HG02588 (cell line): ENCODE data around the gene GP1BA.

Experiments
- ATAC-seq: cut with Tn5 transposase; IDR thresholded peaks from one replicate; pipeline ENCODE4 v1.9.1; 2021; ENCODE audit warnings: mild to moderate bottlenecking, moderate library complexity; ENCODE audit not compliant: unreplicated experiment

GP1BA gene

DNA sequence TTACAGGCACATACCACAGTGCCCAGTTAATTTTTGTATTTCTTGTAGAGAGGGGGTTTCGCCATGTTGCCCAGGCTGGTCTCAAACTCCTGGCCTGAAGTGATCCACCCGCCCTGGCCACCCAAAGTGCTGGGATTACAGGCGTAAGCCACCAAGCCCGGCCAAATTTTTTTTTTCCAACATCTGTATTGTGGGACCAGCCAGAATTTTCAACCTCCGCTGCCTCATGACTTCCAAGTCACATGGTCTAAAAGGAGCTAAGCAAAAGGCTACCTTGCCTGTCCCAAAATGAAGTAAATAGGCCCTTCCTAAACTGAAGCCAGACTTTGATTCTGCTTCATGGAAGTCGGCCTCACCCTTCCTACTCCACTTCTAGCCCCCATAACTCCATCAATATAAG, 39.7 kb downstream of the GP1BA start:
- ATAC-seq = no peak

DNA sequence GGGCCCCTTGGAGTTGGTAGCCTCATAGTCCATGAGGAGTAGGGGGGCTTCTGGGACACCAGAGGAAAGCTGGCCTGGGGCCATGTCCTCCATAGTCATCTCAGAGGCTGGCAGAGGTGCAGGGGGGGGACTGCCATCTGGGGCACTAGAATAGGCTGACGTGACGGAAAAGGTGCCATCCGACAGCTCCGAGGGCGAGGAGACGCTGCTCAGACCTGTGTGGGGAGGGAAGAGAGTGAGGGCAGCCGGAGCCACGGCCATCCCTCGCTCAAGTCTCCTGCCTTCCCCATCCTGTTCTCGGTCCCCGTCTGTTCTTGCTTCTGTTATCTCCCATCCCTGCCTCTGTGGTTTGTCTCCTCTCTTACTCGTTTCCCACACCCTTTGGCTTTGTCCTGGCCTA, 40.2 kb downstream of the GP1BA start:
- ATAC-seq = no peak

DNA sequence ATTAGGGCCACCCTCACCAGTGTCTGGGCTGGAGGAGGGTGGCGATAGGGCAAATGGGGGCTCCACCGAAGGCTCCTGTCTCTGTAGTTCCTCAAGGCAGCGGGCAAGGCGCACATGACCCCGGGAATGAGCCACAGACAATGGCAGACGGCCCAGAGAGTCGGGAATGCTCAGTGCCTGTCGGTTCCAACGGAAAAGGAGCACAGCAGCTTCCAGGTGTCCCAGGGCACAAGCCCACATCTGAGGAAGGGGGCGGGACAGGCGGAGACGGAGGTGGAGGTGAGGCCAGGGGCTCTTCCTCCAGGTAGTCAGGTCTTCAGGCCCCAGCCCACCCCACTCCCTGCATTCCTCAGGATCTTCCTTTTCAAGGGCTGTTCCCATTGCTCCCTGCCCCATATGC, 40.7 kb downstream of the GP1BA start:
- ATAC-seq = no peak

DNA sequence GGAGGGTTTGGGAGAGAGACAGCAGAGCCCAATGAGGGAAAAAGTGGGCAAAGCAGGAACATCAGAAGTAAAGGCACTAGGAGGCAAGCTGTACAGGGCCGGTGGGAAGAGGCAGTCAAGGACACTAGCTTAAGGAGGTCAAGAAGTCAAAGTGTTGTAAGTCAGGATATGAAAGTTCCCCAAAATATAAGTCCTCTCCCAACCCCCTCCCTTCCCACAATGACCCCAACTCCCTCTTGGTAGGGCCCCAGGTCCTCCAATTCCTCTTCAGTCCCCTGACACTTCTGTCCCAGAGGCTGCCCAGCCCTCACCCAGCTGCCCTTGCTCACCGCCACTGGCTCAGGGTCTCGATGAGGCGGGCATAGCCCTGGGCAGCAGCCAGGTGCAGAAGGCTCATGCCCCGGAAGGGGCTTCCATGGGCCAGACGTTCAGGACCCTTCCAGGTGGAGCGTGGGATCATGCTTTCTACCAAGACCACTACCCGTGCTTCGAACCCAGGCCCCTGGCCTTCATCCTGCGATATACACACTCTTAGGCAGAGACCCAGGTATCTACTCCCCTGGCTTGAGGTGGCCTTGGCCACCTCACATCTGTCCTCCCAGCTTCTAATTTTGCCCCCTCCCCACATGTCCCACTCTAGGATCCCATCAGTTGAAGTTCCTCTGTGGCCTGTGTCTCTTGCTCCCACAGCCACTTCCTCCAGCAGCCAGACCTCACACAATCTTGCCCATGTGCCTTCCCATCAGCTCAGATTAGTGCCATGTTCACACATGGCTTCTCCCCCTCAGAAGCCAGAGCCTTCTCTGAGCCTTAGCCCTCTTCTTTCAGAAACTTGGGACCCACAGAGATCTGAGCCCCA, 41.4 kb downstream of the GP1BA start:
- no peak for ATAC-seq

DNA sequence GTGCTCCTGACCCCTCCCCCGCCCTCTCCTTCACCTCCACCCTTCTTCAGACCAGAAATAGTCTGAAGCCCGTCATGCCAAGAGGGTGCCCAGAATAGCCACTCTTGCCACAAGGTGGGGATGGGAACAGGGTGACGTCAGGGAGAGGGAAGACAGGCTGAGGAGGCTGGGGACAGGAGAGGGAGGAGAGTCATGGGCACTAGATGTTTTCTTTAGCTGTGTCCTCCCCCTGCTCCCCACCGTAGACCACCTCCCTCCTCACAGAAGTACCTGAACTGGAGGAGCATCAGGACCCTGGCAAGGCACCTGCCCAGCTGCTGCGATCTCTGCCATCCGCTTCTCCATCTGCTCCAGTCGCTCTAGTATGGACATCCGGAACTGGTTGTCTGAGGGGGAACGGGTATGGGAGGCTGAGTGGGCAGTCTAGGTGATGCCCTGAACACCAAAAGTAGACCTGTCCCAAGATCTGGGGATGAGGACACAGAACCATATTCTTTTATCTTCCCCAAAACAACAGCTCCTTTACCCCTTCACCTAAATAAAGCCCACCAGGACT, 42.1 kb downstream of the GP1BA start:
- ATAC-seq = no peak

DNA sequence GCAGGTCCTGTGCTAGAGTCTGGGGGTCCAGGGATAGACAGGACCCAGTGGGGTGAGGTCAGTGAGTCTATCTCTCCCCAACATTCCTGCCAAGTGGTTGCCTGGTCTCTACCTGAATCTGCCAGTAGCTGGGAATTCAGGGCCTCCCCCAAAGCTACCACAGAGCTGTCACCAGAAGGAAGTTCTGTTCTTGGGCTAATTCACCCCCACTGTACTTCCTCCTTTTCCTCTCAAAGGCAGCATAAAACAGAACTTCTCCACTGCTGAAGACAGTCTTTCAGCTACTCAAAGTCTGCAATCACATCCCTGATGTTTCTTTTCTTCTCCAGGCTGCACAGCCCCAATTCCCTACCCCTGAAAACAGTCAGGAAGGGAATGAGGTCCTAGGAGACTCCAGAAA, 46.6 kb downstream of the GP1BA start:
- no peak for ATAC-seq

DNA sequence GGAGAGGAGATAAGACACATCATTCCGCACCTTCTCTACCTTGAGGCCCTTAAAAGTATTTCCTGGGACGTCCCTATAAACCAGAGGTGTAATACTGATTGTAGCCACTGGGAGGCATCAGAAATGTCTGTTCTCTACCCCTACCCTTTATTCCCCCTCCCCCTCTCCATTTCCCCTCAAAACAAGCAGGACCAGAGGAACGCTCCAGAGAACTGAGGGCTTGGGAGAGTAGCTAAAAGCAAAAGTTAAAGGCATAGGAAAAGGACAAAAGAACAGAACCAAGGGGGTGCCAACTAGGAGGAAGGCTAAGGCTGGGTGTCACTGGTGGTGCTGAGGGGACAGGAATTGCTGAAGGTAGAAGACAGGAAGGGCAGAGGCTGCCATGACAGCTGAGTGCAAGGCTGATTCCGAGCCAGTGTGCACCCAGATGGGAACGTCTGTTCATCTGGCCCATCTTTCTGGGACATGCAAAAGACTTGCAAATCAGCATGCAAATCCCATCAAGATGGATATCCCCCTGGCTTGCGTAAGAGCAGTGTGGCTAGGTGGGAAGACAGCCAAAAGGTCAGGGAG, 48.7 kb downstream of the GP1BA start:
- ATAC-seq = no peak

DNA sequence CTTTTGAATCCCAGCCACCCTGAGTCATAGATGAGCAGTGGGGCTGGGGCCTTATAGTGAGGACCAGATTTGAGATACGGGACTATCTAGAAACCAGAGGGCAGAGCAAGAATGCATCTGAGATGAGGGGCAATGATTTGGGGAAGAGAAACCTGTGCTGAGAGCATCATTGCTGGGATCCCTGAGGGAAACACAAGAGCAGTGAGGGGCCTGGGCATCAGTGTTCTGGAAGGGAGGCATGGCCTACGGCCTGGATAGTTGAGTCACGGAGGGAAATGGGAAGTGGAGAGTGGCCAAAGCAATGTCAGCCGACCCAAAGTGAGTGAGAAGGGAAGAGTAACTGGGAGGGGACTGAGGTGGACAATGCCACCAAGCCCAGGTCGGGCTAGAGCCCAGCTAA, 50.2 kb downstream of the GP1BA start:
- ATAC-seq = no peak
